GM18508 (cell line): ENCODE measurements around the gene DTNA.
"Not testable (repeated sequence)": the region's sequence is repeated elsewhere in the genome, so short reads cannot be mapped to it uniquely, and the experiment has no call there.

Experiments
- ATAC-seq: cut with Tn5 transposase; IDR thresholded peaks from one replicate; pipeline ENCODE4 v1.9.1; 2021; ENCODE audit warnings: moderate number of reproducible peaks; ENCODE audit not compliant: insufficient read depth, unreplicated experiment

The DTNA gene

GRCh38 chr18:34709750-34710441, at the start of gene DTNA:
DTNA (plus strand) TSS chr18:34710298; CDS start chr18:34755977, 45,679 bp downstream.
- no peak for ATAC-seq

- no peak for ATAC-seq
Observed at GRCh38 chr18:34660572-34660971, 49.5 kb upstream of the DTNA start.

- ATAC-seq, result peak; percentile 83
Observed at GRCh38 chr18:34661464-34662087, 48.5 kb upstream of the DTNA start.

- no peak for ATAC-seq
Observed at GRCh38 chr18:34676816-34677574, 33.1 kb upstream of the DTNA start.

DNA sequence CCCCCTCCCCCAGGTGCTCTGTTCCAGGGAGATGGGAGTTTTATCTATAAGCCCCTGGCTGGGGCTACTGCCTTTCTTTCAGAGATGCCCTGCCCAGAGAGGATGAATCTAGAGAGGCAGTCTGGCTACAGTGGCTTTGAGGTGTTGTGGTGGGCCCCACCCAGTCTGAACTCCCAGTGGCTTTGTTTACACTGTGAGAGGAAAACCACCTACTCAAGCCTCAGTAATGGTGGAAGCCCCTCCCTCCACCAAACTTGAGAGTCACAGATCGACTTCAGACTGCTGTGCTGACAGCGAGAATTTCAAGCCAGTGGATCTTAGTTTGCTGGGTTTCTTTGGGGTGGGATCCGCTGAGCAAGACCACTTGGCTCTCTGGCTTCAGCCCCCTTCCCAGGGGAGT, 20.3 kb upstream of the DTNA start:
- ATAC-seq, result not testable (repeated sequence)

GRCh38 chr18:34691614-34692013, 18.5 kb upstream of the DTNA start:
- ATAC-seq, result no peak

DNA sequence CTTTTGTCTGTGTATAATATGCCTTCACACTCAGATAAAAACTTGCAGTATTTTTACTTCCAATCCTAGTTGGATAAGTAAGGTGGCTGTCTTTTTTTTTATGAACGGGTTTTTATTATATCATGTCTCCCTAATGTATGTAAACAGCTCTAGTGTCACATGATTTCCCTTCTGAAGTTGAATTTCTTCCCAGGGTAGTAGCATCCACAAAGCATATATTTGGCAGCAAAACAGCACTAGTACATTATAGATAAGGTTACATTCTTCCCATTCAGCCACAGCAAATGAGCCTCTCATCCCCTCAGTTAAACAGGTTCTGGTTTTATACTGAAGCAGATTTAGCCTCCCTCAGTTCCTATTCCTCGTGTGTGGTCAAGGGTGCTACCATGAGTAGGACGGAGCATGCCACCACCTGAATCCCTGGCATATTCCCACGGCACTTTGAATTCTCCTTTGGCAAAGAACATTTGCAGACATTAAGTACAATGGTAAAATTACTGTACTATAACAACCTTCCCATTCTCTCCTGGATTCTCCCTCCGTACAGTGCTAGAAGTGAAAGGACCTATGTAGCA, 15.4 kb upstream of the DTNA start:
- ATAC-seq, result no peak

DNA sequence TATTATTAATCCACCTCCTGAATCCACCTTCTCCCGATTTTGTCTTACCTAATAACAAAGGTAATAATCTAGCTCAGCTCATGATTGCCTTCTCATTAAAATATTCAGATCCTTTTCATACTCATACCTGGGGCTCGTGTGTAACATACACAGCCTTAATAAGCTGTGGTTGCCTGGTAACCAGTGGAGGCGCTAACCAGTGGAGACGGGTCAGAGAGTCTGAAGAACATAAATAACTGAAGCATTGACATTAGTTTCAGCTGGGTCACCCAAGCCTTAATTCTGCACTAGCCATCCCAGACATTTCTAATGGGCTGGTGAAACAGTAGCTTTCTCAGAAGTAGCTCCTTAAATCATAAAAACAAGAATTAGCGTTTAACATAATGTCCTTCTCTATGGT, 14.8 kb upstream of the DTNA start:
- no peak for ATAC-seq

DNA sequence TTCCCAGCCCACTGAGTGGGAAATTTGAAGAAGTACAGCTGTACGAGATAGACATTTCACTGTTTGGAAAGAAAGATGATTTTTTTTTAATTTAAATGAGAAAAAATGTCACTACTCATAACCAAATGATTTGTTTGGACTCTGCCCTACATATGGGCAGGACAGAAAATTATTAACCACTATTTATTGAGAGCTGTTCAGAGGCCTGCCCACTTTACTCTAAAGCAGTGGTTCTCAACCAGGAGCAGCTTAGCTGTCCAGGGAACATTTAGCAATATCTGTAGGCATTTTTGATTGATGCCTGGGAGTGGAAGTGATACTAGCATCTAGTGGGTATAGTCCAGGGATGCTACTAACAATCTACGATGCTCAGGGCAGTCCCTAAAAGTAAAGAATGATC, 13.4 kb upstream of the DTNA start:
- no peak for ATAC-seq

GRCh38 chr18:34697233-34697632, 12.9 kb upstream of the DTNA start:
- no peak for ATAC-seq

DNA sequence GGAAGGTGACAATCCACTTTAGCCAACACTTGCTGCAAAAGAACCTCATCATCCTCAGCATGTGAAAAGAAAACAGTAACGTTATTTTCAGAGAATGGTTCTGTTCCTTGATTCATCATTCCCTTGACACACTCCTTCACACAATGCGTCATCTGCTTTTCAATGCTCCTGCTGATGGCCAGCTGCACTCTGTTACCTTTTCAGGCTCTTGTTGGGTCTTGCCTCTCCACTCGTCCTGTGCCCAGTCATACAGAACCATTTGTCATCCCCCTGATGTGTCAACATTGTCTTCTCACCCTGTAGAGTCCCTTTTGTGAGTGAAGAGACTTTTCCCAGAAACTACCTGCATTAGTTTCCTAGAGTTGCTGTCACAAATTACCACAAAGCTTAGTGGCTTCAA, 12.2 kb upstream of the DTNA start:
- no peak for ATAC-seq

DNA sequence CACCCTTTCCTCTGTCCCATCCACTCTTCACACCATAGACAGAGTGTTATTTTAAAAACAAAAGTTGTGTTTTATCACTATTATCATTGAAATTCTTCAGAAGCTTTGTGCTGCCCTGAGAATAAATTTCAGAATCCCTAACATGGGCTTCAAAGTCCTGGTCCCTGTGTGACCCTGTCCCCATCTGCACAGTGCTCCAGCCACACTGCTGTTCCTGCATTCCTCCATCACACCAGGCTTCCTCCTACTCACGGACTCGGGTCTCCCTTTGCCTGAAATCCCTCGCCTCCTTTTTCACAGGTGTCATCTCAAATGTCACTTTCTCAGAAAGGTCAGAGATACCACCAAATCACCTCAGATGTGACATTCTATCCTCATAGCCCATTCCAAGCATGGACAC, 8.2 kb upstream of the DTNA start:
- ATAC-seq, result no peak

- no peak for ATAC-seq
Observed at GRCh38 chr18:34702814-34703213, 7.3 kb upstream of the DTNA start.

- no peak for ATAC-seq
Observed at GRCh38 chr18:34704074-34704473, 6.0 kb upstream of the DTNA start.

- ATAC-seq, result no peak
Observed at GRCh38 chr18:34704823-34705222, 5.3 kb upstream of the DTNA start.

DNA sequence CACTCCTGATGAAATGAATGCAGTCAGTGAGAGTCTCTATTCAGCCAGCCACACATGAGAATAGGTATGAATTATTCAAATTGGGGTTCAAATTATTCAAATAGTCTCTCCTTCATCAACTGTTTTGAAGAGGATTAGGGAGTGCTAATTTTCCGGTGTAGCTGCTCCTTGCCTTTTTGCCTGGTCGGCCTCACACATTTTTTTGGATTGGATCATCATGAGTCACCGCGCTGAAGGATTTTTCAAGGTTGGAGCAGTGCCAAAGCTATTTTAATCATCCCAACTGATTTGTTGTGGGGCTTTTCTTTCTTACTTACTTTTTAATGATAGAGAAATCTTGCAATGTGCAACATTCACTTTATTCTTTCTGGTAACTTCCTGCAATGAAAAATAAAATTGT, 2.4 kb upstream of the DTNA start:
- ATAC-seq, result no peak

- ATAC-seq, result no peak
Observed at GRCh38 chr18:34709104-34709503, 994 bp upstream of the DTNA start.

GRCh38 chr18:34710458-34710914, 388 bp downstream of the DTNA start:
- no peak for ATAC-seq

DNA sequence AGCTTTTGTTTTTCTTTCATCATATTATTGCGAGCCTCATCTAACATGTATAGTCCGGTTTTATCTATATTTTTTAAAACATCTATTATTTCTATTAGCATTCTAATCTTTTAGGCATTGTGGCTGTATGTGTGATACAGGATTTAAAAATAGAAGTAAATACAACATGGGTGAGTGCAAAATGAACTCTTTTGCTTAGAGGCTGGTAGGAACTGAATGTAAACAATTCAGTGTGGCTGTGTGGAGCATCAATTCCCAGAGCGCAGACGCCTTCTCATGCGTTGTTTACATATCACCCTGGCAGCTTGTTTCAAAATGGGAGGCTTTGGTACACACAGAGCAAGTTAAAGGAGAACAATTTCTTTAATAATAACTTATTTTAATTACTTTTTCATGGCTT, 836 bp downstream of the DTNA start:
- no peak for ATAC-seq

DNA sequence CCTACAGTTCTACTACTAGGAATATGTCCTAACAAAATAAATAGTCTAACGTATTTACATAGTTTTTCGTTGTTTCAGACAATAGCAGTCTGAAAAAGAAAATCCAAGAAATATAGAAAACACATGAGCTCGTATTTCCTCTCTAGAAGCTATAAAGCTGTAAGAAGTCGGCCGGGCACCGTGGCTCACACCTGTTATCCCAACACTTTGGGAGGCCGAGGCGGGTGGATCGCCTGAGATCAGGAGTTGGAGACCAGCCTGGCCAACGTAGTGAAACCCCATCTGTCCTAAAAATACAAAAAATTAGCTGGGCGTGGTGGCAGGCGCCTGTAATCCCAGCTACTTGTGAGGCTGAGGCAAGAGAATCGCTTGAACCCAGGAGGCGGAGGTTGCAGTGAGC, 6.0 kb downstream of the DTNA start:
- ATAC-seq, result not testable (repeated sequence)

DNA sequence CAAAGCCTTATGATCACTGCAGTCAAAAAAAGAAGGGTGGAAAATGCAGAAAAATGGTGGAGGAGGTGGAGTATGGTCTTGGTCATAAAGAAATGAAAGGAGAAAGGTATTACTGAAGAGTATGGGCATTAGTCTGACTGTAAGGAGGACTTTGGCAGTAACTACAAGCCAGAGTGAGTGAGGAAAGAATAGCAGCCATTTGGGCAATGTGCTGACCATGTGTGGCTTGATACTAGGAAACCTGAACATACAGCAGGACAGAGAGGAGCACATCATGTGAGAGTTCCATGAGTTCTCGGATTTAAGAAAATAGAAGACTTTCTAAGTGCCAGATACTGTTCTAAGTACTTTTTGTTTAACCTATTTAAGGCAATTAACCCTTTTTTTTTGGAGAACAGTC, 8.5 kb downstream of the DTNA start:
- no peak for ATAC-seq
